ENCODE measurements around the gene OR2V2. TPM values are rescaled to one million over a fixed set of nuclear protein-coding genes. Genes with fewer than 3 reads are reported as not detected.

Gene OR2V2
- total RNA-seq, 3 donors from 2014 or later: not detected

DNA sequence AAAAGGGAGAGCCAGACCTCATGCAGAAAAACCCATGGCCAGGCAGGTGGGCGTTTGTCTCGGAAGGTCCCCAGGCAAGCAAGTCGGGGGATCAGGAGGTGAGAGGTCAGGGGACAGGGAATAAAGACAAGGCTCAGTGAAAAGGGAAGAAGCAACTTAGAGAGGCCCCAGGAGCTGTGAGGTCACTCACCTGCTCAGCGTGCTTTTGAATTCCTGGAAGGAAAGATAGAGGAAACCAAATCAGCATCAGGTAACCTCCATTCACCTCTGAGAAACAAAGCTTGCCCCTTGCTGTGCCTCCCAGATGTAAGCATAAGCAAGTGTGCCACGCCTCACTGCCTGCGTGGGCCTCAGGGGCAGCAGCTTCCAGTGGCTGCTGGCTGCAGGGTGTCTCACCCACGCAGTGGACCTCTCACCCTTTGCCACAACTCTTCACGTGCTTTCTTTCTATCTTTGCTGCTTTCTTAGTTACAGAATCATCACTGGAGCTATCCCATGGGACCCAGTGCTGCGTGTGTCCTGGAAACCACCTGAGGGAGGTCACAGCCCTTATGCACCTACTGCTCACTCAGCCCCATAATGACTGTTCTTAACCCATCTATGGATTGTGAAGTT, 51.6 kb downstream of the OR2V2 start:
- H3K4me3 ChIP-seq: no peak overlapping the region
- no peak overlapping the region for H3K27ac ChIP-seq
- no peaks in the 10 kb centered on the region for H3K4me1 ChIP-seq
- intact Hi-C loops (cut with DNase I; ENCODE audit: low total_unique reads): loop anchor here (10.0 kb wide), 1 partner anchor 46 kb away; the partner anchor contains the start of gene RACK1
- TF ChIP-seq POLR2A (IDR thresholded peaks at IDR 0.05): no peak
- TF ChIP-seq, protein P1, sequence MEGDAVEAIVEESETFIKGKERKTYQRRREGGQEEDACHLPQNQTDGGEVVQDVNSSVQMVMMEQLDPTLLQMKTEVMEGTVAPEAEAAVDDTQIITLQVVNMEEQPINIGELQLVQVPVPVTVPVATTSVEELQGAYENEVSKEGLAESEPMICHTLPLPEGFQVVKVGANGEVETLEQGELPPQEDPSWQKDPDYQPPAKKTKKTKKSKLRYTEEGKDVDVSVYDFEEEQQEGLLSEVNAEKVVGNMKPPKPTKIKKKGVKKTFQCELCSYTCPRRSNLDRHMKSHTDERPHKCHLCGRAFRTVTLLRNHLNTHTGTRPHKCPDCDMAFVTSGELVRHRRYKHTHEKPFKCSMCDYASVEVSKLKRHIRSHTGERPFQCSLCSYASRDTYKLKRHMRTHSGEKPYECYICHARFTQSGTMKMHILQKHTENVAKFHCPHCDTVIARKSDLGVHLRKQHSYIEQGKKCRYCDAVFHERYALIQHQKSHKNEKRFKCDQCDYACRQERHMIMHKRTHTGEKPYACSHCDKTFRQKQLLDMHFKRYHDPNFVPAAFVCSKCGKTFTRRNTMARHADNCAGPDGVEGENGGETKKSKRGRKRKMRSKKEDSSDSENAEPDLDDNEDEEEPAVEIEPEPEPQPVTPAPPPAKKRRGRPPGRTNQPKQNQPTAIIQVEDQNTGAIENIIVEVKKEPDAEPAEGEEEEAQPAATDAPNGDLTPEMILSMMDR (IDR thresholded peaks at IDR 0.05): no peak
- no peak for TF ChIP-seq POLR2AphosphoS5 (IDR thresholded peaks at IDR 0.05)
- H3K27me3 ChIP-seq: no peaks in the 10 kb centered on the region
- no peaks in the 10 kb centered on the region for H3K9me3 ChIP-seq
- no peaks in the 10 kb centered on the region for H3K36me3 ChIP-seq
- DNase-seq (ENCODE audit: low spot score in 2 of 2): no peak

DNA sequence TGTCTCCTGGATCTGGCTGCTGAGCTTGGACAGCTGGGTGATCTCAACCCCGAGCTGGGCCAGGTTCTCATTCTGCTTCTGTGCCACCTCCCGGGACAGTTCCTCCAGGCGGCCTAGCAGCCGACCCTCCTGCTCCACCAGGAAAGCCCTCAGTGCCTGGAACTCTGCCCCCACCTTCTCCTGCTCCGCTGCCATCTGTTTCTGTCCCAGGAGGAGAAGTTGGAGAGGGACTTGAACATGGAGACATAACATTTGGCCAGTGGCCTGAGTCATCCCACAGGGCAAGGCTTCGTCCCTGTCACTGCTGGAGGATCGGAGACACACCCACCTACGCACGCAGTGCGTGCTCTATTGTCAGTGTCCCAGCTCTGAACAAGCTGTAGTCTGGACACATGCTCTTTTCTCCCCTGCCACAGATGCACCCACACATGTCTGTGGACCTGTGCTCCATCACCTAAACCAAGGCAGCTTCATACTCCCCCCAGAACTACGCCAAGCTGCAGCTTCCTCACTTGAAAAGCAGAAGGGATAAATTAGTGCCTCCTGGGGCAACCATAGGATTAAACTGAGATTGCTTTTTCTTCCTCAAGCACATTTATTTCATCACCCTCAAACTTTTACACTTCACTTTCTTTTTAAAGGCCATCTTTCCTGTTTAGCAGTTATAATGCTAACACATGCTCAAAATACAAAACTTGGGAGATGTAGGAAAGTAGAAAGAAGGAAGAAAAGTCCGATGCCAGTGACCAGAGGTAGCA, 52.7 kb downstream of the OR2V2 start:
- Histone ChIP-seq H3K4me3 (no peak overlapping the region), H3K4me1 (no peaks in the 10 kb centered on the region), H3K27ac (no peak overlapping the region), H3K36me3 (no peaks in the 10 kb centered on the region), H3K9me3 (no peaks in the 10 kb centered on the region), H3K27me3 (no peaks in the 10 kb centered on the region)
- no peak for DNase-seq (ENCODE audit: low spot score in 2 of 2)
- TF ChIP-seq POLR2AphosphoS5 (IDR thresholded peaks at IDR 0.05): no peak
- TF ChIP-seq, protein P1 (IDR thresholded peaks at IDR 0.05): no peak
- intact Hi-C loops (cut with DNase I; ENCODE audit: low total_unique reads): loop anchor here (10.0 kb wide), 1 partner anchor 45 kb away; the partner anchor contains the start of gene RACK1

DNA sequence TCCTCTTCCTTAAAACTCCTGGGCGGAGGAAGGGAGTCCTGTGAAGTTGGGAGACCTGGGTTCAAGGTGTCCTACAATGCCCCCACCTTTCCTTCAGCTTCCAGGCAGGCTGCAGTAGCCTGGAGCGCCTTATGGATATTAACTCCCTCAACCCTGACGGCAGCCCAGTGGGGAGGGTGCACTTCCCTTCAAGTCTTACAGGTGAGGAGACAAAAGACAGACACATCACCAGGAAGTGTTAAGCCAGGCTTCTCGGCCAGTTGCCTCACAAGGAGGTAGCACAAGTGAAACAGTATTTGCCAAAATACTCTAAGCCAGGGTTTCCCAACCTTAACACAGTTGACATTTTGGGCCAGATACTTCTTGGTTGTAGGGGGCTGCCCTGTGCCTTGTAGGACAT, 53.4 kb downstream of the OR2V2 start:
- no peak for DNase-seq (ENCODE audit: low spot score in 2 of 2)
- H3K27me3 ChIP-seq: no peaks in the 10 kb centered on the region
- no peaks in the 10 kb centered on the region for H3K9me3 ChIP-seq
- H3K27ac ChIP-seq: no peak overlapping the region
- H3K36me3 ChIP-seq: no peaks in the 10 kb centered on the region
- intact Hi-C loops (cut with DNase I; ENCODE audit: low total_unique reads): no loop called here
- H3K4me1 ChIP-seq: peaks cover 0 to 6% of the 10 kb centered on the region in 2 donors
- TF ChIP-seq, protein P1 (IDR thresholded peaks at IDR 0.05): no peak
- TF ChIP-seq POLR2A (IDR thresholded peaks at IDR 0.05) (no peak), POLR2AphosphoS5 (IDR thresholded peaks at IDR 0.05) (no peak)
- H3K4me3 ChIP-seq: no peak overlapping the region

DNA sequence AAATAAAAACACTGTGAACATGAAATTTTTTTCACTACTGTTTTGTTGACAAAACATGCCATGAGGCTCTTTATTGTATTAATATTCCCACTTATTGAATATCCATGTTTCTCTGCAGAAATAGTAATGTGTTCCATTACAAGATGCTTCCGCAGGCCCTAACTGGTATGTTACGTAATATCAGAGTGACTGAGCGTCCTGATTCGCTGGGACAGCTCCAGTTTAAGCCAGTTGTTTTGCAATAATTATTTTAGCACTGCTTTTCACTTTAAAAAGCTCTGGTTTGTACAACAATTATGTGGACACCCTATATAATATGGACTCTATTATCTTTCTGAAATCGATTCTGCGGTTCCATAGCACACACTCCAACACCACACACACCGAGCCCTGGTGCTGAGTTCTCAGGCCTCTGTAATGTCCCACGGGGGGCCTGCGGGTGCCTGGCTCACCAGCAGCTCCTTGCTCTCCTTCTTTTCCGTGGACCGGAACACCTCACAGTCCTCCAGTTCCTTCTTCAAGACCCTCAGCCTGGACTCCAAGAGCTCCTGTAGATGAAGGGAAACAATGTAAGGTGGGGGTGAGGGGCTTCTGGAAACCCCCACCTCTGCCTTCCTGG, 55.8 kb downstream of the OR2V2 start:
- H3K4me1 ChIP-seq: peaks cover 0 to 10% of the 10 kb centered on the region in 2 donors

More for the DNA sequence above, 55.8 kb downstream of the OR2V2 start:
- H3K36me3 ChIP-seq: no peaks in the 10 kb centered on the region
- DNase-seq (ENCODE audit: low spot score in 2 of 2): no peak
- H3K4me3 ChIP-seq: peak overlapping the region; percentile 66 to 71 (median 70)
- peak overlapping the region in 1 of 2 donors; percentile 54 for H3K27ac ChIP-seq
- H3K9me3 ChIP-seq: no peaks in the 10 kb centered on the region
- TF ChIP-seq POLR2AphosphoS5 (IDR thresholded peaks at IDR 0.05): no peak
- TF ChIP-seq POLR2A (IDR thresholded peaks at IDR 0.05): no peak
- TF ChIP-seq, protein P1 (IDR thresholded peaks at IDR 0.05): no peak
- H3K27me3 ChIP-seq: no peaks in the 10 kb centered on the region
- intact Hi-C loops (cut with DNase I; ENCODE audit: low total_unique reads): no loop called here

Data from breast epithelium (tissue), 4 donors.